ENCODE results near the gene SPTLC3.

SPTLC3 gene

GRCh38 chr20:13009682-13010406, 1.1 kb downstream of the SPTLC3 start:
- H3K9me3 ChIP-seq (ENCODE audit: control insufficient read depth, low read length): no peaks in the 10 kb centered on the region
- no peaks in the 10 kb centered on the region for H3K4me1 ChIP-seq (ENCODE audit: control insufficient read depth, insufficient read depth, low read length, poor library complexity, severe bottlenecking)
- H3K27ac ChIP-seq (ENCODE audit: insufficient read depth, low read length, poor library complexity, severe bottlenecking): no peak overlapping the region
- DNase-seq: no peak
- H3K27me3 ChIP-seq (replicated peaks; ENCODE audit: control insufficient read depth, insufficient read depth, low read length, poor library complexity, severe bottlenecking): no peaks in the 10 kb centered on the region
- peak overlapping the region; percentile 35 for H3K4me3 ChIP-seq (ENCODE audit: insufficient read depth, low read depth, low read length, poor library complexity, severe bottlenecking)
- no peaks in the 10 kb centered on the region for H3K36me3 ChIP-seq (ENCODE audit: control insufficient read depth, insufficient read depth, low read length)

GRCh38 chr20:13012886-13013285, 4.1 kb downstream of the SPTLC3 start:
- H3K4me1 ChIP-seq (ENCODE audit: control insufficient read depth, insufficient read depth, low read length, poor library complexity, severe bottlenecking): no peaks in the 10 kb centered on the region
- no peak overlapping the region for H3K27ac ChIP-seq (ENCODE audit: insufficient read depth, low read length, poor library complexity, severe bottlenecking)
- H3K4me3 ChIP-seq (ENCODE audit: insufficient read depth, low read depth, low read length, poor library complexity, severe bottlenecking): no peak overlapping the region
- DNase-seq: no peak
- H3K9me3 ChIP-seq (ENCODE audit: control insufficient read depth, low read length): no peaks in the 10 kb centered on the region
- no peaks in the 10 kb centered on the region for H3K36me3 ChIP-seq (ENCODE audit: control insufficient read depth, insufficient read depth, low read length)
- H3K27me3 ChIP-seq (replicated peaks; ENCODE audit: control insufficient read depth, insufficient read depth, low read length, poor library complexity, severe bottlenecking): no peaks in the 10 kb centered on the region

- H3K4me3 ChIP-seq (ENCODE audit: insufficient read depth, low read depth, low read length, poor library complexity, severe bottlenecking): no peak overlapping the region
- H3K9me3 ChIP-seq (ENCODE audit: control insufficient read depth, low read length): no peaks in the 10 kb centered on the region
- no peak for DNase-seq
- no peaks in the 10 kb centered on the region for H3K27me3 ChIP-seq (replicated peaks; ENCODE audit: control insufficient read depth, insufficient read depth, low read length, poor library complexity, severe bottlenecking)
- no peaks in the 10 kb centered on the region for H3K36me3 ChIP-seq (ENCODE audit: control insufficient read depth, insufficient read depth, low read length)
- H3K4me1 ChIP-seq (ENCODE audit: control insufficient read depth, insufficient read depth, low read length, poor library complexity, severe bottlenecking): no peaks in the 10 kb centered on the region
- no peak overlapping the region for H3K27ac ChIP-seq (ENCODE audit: insufficient read depth, low read length, poor library complexity, severe bottlenecking)
Observed at GRCh38 chr20:13013411-13013810, 4.6 kb downstream of the SPTLC3 start.

- DNase-seq: no peak
- Histone ChIP-seq H3K36me3 (ENCODE audit: control insufficient read depth, insufficient read depth, low read length) (no peaks in the 10 kb centered on the region), H3K27me3 (replicated peaks; ENCODE audit: control insufficient read depth, insufficient read depth, low read length, poor library complexity, severe bottlenecking) (no peaks in the 10 kb centered on the region), H3K4me3 (ENCODE audit: insufficient read depth, low read depth, low read length, poor library complexity, severe bottlenecking) (no peak overlapping the region), H3K27ac (ENCODE audit: insufficient read depth, low read length, poor library complexity, severe bottlenecking) (no peak overlapping the region), H3K4me1 (ENCODE audit: control insufficient read depth, insufficient read depth, low read length, poor library complexity, severe bottlenecking) (no peaks in the 10 kb centered on the region), H3K9me3 (ENCODE audit: control insufficient read depth, low read length) (no peaks in the 10 kb centered on the region)
Observed at GRCh38 chr20:13017235-13017634, 8.5 kb downstream of the SPTLC3 start.

GRCh38 chr20:13017883-13018535, 9.2 kb downstream of the SPTLC3 start:
- H3K36me3 ChIP-seq (ENCODE audit: control insufficient read depth, insufficient read depth, low read length): no peaks in the 10 kb centered on the region
- DNase-seq: no peak
- H3K4me3 ChIP-seq (ENCODE audit: insufficient read depth, low read depth, low read length, poor library complexity, severe bottlenecking): no peak overlapping the region
- no peak overlapping the region for H3K27ac ChIP-seq (ENCODE audit: insufficient read depth, low read length, poor library complexity, severe bottlenecking)
- H3K27me3 ChIP-seq (replicated peaks; ENCODE audit: control insufficient read depth, insufficient read depth, low read length, poor library complexity, severe bottlenecking): no peaks in the 10 kb centered on the region
- no peaks in the 10 kb centered on the region for H3K4me1 ChIP-seq (ENCODE audit: control insufficient read depth, insufficient read depth, low read length, poor library complexity, severe bottlenecking)
- no peaks in the 10 kb centered on the region for H3K9me3 ChIP-seq (ENCODE audit: control insufficient read depth, low read length)

- H3K27me3 ChIP-seq (replicated peaks; ENCODE audit: control insufficient read depth, insufficient read depth, low read length, poor library complexity, severe bottlenecking): no peaks in the 10 kb centered on the region
- H3K27ac ChIP-seq (ENCODE audit: insufficient read depth, low read length, poor library complexity, severe bottlenecking): no peak overlapping the region
- H3K36me3 ChIP-seq (ENCODE audit: control insufficient read depth, insufficient read depth, low read length): no peaks in the 10 kb centered on the region
- no peak for DNase-seq
- no peak overlapping the region for H3K4me3 ChIP-seq (ENCODE audit: insufficient read depth, low read depth, low read length, poor library complexity, severe bottlenecking)
- no peaks in the 10 kb centered on the region for H3K9me3 ChIP-seq (ENCODE audit: control insufficient read depth, low read length)
- H3K4me1 ChIP-seq (ENCODE audit: control insufficient read depth, insufficient read depth, low read length, poor library complexity, severe bottlenecking): no peaks in the 10 kb centered on the region
Observed at GRCh38 chr20:13021205-13021970, 12.6 kb downstream of the SPTLC3 start.

GRCh38 chr20:13022401-13023155, 13.8 kb downstream of the SPTLC3 start:
- Histone ChIP-seq H3K9me3 (ENCODE audit: control insufficient read depth, low read length) (no peaks in the 10 kb centered on the region), H3K36me3 (ENCODE audit: control insufficient read depth, insufficient read depth, low read length) (no peaks in the 10 kb centered on the region), H3K27ac (ENCODE audit: insufficient read depth, low read length, poor library complexity, severe bottlenecking) (no peak overlapping the region), H3K4me1 (ENCODE audit: control insufficient read depth, insufficient read depth, low read length, poor library complexity, severe bottlenecking) (no peaks in the 10 kb centered on the region), H3K27me3 (replicated peaks; ENCODE audit: control insufficient read depth, insufficient read depth, low read length, poor library complexity, severe bottlenecking) (no peaks in the 10 kb centered on the region), H3K4me3 (ENCODE audit: insufficient read depth, low read depth, low read length, poor library complexity, severe bottlenecking) (no peak overlapping the region)
- no peak for DNase-seq

- Histone ChIP-seq H3K27me3 (replicated peaks; ENCODE audit: control insufficient read depth, insufficient read depth, low read length, poor library complexity, severe bottlenecking) (no peaks in the 10 kb centered on the region), H3K9me3 (ENCODE audit: control insufficient read depth, low read length) (no peaks in the 10 kb centered on the region), H3K4me1 (ENCODE audit: control insufficient read depth, insufficient read depth, low read length, poor library complexity, severe bottlenecking) (no peaks in the 10 kb centered on the region), H3K27ac (ENCODE audit: insufficient read depth, low read length, poor library complexity, severe bottlenecking) (no peak overlapping the region), H3K36me3 (ENCODE audit: control insufficient read depth, insufficient read depth, low read length) (no peaks in the 10 kb centered on the region), H3K4me3 (ENCODE audit: insufficient read depth, low read depth, low read length, poor library complexity, severe bottlenecking) (no peak overlapping the region)
- no peak for DNase-seq
Observed at GRCh38 chr20:13024596-13024995, 15.8 kb downstream of the SPTLC3 start.

- Histone ChIP-seq H3K4me3 (ENCODE audit: insufficient read depth, low read depth, low read length, poor library complexity, severe bottlenecking) (no peak overlapping the region), H3K27ac (ENCODE audit: insufficient read depth, low read length, poor library complexity, severe bottlenecking) (no peak overlapping the region), H3K27me3 (replicated peaks; ENCODE audit: control insufficient read depth, insufficient read depth, low read length, poor library complexity, severe bottlenecking) (no peaks in the 10 kb centered on the region), H3K36me3 (ENCODE audit: control insufficient read depth, insufficient read depth, low read length) (no peaks in the 10 kb centered on the region), H3K9me3 (ENCODE audit: control insufficient read depth, low read length) (no peaks in the 10 kb centered on the region), H3K4me1 (ENCODE audit: control insufficient read depth, insufficient read depth, low read length, poor library complexity, severe bottlenecking) (no peaks in the 10 kb centered on the region)
- no peak for DNase-seq
Observed at GRCh38 chr20:13025181-13025580, 16.4 kb downstream of the SPTLC3 start.

Data from effector memory CD4-positive, alpha-beta T cell (primary cell).